ENCODE results near the gene CFAP47. TPM values are rescaled to one million over a fixed set of nuclear protein-coding genes. Genes with fewer than 3 reads are reported as not detected.

CFAP47 gene
- total RNA-seq, 3 donors from 2014 or later (not counting 1 experiment from before 2014, with no cell fraction given), result not detected

DNA sequence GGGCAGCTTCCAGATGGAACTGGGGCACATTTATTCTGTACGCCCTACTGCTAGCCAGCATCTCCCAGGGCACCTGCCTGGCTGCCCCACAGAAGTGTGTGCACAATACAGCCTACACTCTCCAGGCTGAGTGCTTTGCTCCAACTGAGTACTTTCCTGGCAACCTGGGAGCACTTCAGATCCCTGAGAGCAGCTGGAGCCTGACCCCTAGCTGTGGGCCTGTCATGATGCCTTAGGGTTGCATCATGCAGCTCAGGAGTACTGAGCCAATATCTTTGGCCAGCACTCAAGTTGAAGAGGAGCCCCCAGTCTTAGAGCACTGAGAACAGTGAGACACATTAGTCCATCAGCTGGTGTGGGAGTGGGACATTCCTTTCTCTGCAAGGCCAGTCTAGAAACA is 321.9 kb downstream of the CFAP47 start:
- no peaks in the 10 kb centered on the region for H3K36me3 Mint-ChIP-seq
- peaks cover 3% of the 10 kb centered on the region for H3K9me3 ChIP-seq (ENCODE audit: control insufficient read depth, insufficient read depth, low read length)
- no peak overlapping the region for H3K27ac ChIP-seq (ENCODE audit: low read length)
- H3K4me3 ChIP-seq (ENCODE audit: low read length), result no peak overlapping the region
- no peaks in the 10 kb centered on the region for H3K27me3 ChIP-seq (ENCODE audit: control insufficient read depth, insufficient read depth, low read length)
- no peaks in the 10 kb centered on the region for H3K4me1 Mint-ChIP-seq
- no peak overlapping the region for H3K27ac Mint-ChIP-seq
- no peak overlapping the region for H3K4me3 Mint-ChIP-seq
- intact Hi-C loops (cut with micrococcal nuclease), result no loop called here
- no peak for DNase-seq
- H3K27me3 Mint-ChIP-seq (ENCODE audit: low read depth in 2 of 2), result no peaks in the 10 kb centered on the region
- H3K9me3 Mint-ChIP-seq, result peaks cover 6 to 7% of the 10 kb centered on the region in 2 donors
- ATAC-seq, result no peak
- no peaks in the 10 kb centered on the region for H3K36me3 ChIP-seq (ENCODE audit: control insufficient read depth, insufficient read depth, low read length)
- no peaks in the 10 kb centered on the region for H3K4me1 ChIP-seq (ENCODE audit: control insufficient read depth, insufficient read depth, low read length)
- WGBS (ENCODE audit: insufficient coverage), result 79% methylated on average over 1 of the region's 1 CpG
- TF ChIP-seq, protein P1, sequence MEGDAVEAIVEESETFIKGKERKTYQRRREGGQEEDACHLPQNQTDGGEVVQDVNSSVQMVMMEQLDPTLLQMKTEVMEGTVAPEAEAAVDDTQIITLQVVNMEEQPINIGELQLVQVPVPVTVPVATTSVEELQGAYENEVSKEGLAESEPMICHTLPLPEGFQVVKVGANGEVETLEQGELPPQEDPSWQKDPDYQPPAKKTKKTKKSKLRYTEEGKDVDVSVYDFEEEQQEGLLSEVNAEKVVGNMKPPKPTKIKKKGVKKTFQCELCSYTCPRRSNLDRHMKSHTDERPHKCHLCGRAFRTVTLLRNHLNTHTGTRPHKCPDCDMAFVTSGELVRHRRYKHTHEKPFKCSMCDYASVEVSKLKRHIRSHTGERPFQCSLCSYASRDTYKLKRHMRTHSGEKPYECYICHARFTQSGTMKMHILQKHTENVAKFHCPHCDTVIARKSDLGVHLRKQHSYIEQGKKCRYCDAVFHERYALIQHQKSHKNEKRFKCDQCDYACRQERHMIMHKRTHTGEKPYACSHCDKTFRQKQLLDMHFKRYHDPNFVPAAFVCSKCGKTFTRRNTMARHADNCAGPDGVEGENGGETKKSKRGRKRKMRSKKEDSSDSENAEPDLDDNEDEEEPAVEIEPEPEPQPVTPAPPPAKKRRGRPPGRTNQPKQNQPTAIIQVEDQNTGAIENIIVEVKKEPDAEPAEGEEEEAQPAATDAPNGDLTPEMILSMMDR (IDR thresholded peaks at IDR 0.05), result no peak

DNA sequence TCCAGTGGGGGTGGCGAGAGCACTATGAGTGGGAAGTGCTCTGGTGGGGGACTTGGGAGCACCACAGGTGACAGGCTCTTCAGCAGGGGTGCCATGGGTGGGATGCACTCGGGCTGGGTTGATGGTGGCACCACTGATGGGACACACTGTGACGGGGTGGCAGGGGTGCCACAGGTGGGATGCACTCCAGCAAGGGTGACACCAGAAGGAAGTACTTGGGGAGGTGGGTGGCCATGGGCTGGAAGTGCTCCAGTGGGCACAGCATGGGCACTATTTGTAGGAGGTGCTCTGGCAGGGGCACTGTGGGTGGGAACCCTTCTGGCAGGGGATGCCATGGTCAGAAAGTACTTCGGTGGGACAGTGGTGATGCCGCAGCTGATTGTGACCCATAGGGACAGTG is 346.6 kb downstream of the CFAP47 start:
- ATAC-seq, result no peak
- H3K36me3 Mint-ChIP-seq, result no peaks in the 10 kb centered on the region
- Histone ChIP-seq H3K4me3 (ENCODE audit: low read length) (no peak overlapping the region), H3K4me1 (ENCODE audit: control insufficient read depth, insufficient read depth, low read length) (no peaks in the 10 kb centered on the region), H3K27me3 (ENCODE audit: control insufficient read depth, insufficient read depth, low read length) (no peaks in the 10 kb centered on the region), H3K27ac (ENCODE audit: low read length) (no peak overlapping the region), H3K36me3 (ENCODE audit: control insufficient read depth, insufficient read depth, low read length) (no peaks in the 10 kb centered on the region), H3K9me3 (ENCODE audit: control insufficient read depth, insufficient read depth, low read length) (no peaks in the 10 kb centered on the region)
- WGBS (ENCODE audit: insufficient coverage), result 92% methylated on average over 5 of the region's 5 CpGs
- no peak overlapping the region for H3K4me3 Mint-ChIP-seq
- H3K9me3 Mint-ChIP-seq, result peaks cover 2 to 14% of the 10 kb centered on the region in 2 donors
- no peak overlapping the region for H3K27ac Mint-ChIP-seq
- H3K27me3 Mint-ChIP-seq (ENCODE audit: low read depth in 2 of 2), result no peaks in the 10 kb centered on the region
- no peak for DNase-seq
- no peaks in the 10 kb centered on the region for H3K4me1 Mint-ChIP-seq
- TF ChIP-seq, protein P1 (IDR thresholded peaks at IDR 0.05), result no peak
- intact Hi-C loops (cut with micrococcal nuclease), result no loop called here

- H3K27me3 ChIP-seq (ENCODE audit: control insufficient read depth, insufficient read depth, low read length), result no peaks in the 10 kb centered on the region
- H3K9me3 Mint-ChIP-seq, result peaks cover 2 to 6% of the 10 kb centered on the region in 2 donors
- H3K36me3 ChIP-seq (ENCODE audit: control insufficient read depth, insufficient read depth, low read length), result no peaks in the 10 kb centered on the region
- no CpG with 5 or more reads among the region's 1 CpG for WGBS (ENCODE audit: insufficient coverage)
- H3K4me3 Mint-ChIP-seq, result no peak overlapping the region
- no peaks in the 10 kb centered on the region for H3K4me1 ChIP-seq (ENCODE audit: control insufficient read depth, insufficient read depth, low read length)
- no peak for DNase-seq
- no peak for ATAC-seq
- TF ChIP-seq, protein P1 (IDR thresholded peaks at IDR 0.05), result no peak
- no peaks in the 10 kb centered on the region for H3K9me3 ChIP-seq (ENCODE audit: control insufficient read depth, insufficient read depth, low read length)
- no peak overlapping the region for H3K27ac Mint-ChIP-seq
- intact Hi-C loops (cut with micrococcal nuclease), result no loop called here
- no peak overlapping the region for H3K27ac ChIP-seq (ENCODE audit: low read length)
- H3K27me3 Mint-ChIP-seq (ENCODE audit: low read depth in 2 of 2), result no peaks in the 10 kb centered on the region
- no peak overlapping the region for H3K4me3 ChIP-seq (ENCODE audit: low read length)
- H3K4me1 Mint-ChIP-seq, result no peaks in the 10 kb centered on the region
- no peaks in the 10 kb centered on the region for H3K36me3 Mint-ChIP-seq
Observed at GRCh38 chrX:36310136-36310535, 390.6 kb downstream of the CFAP47 start.

DNA sequence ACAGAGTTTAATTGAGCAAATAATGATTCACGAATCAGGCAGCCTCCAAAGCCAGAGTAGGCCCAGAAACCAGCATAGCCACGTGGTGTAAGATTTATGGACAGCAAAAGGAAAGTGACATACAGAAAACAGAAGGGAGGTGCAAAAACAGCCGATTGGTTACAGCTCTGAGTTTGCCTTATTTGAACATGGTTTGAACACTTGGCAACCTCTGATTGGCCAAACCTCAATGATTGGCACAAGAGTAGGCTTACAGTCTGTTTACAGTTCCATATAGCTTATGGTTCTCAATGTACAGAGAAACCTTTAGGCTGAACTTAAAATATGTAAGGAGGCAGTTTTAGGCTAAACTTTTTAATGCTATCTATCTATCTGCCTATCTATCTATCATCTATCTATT is 394.8 kb downstream of the CFAP47 start:
- H3K27ac Mint-ChIP-seq, result no peak overlapping the region
- ATAC-seq, result no peak
- Histone ChIP-seq H3K27ac (ENCODE audit: low read length) (no peak overlapping the region), H3K27me3 (ENCODE audit: control insufficient read depth, insufficient read depth, low read length) (no peaks in the 10 kb centered on the region), H3K4me1 (ENCODE audit: control insufficient read depth, insufficient read depth, low read length) (no peaks in the 10 kb centered on the region), H3K36me3 (ENCODE audit: control insufficient read depth, insufficient read depth, low read length) (no peaks in the 10 kb centered on the region), H3K4me3 (ENCODE audit: low read length) (no peak overlapping the region), H3K9me3 (ENCODE audit: control insufficient read depth, insufficient read depth, low read length) (no peaks in the 10 kb centered on the region)
- H3K4me1 Mint-ChIP-seq, result no peaks in the 10 kb centered on the region
- H3K4me3 Mint-ChIP-seq, result no peak overlapping the region
- 54% methylated on average over 3 of the region's 3 CpGs for WGBS (ENCODE audit: insufficient coverage)
- DNase-seq, result no peak
- intact Hi-C loops (cut with micrococcal nuclease), result no loop called here
- H3K27me3 Mint-ChIP-seq (ENCODE audit: low read depth in 2 of 2), result no peaks in the 10 kb centered on the region
- TF ChIP-seq, protein P1 (IDR thresholded peaks at IDR 0.05), result no peak
- H3K9me3 Mint-ChIP-seq, result peaks cover 2 to 6% of the 10 kb centered on the region in 2 donors
- peaks cover 5% of the 10 kb centered on the region for H3K36me3 Mint-ChIP-seq

Measured in natural killer cell (primary cell).